ENCODE data around the gene RNF130.

DNA sequence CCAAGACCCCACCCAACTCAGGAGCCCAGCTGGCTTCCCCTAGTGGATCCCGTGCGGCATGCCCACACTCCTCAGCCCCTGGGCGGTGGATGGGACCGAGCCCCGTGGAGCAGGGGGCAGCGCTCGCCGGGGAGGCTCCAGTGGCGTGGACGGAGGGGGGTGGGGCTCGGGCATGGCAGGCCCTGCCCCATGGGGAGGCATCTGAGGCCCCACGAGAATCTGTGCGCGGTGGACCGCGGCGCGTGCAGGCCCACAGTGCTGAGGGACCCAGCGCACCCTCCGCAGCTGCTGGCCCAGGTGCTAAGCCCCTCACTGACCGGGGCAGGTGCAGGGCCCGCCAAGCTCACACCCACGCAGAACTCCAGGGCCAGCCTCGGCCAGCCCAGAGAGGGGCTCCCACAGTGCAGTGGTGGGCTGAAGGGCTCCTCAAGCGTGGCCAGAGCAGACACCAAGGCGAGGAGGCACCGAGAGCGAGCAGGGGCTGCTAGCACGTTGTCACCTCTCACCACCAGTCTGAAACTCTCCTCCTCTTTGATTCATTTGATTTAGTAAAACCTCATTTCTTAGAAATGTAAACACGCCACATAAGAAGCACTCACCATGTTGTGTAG is 25.6 kb downstream of the RNF130 start:
- TF ChIP-seq POLR2AphosphoS5 (IDR thresholded peaks at IDR 0.05; ENCODE audit: low read depth, low read length) (no peak), POLR2A (IDR thresholded peaks at IDR 0.05; ENCODE audit: low read depth, low read length) (no peak), TAF1 (IDR thresholded peaks at IDR 0.05; ENCODE audit: borderline replicate concordance, low read depth, low read length) (no peak)
